GM23338 (cell line): ENCODE measurements around the gene NABP1. TPM values are rescaled to one million over a fixed set of nuclear protein-coding genes. Genes with fewer than 3 reads are reported as not detected.

Experiments used
- ATAC-seq: fragments of 200-7000 bp; cut with Tn5 transposase; 3 replicates; pipeline ENCODE4 v1.9.1; 2020
- DNase-seq: peaks from one replicate; pipeline ENCODE4 v3.0.0-alpha.2; 2015; ENCODE audit warnings: low spot score
- H2AFZ ChIP-seq: fragments of 200-600 bp; sonication (generic); 2 replicates; pipeline ENCODE4 v1.8.0; 2016; ENCODE audit warnings: antibody characterized with exemption, mild to moderate bottlenecking, moderate library complexity
- H3F3A ChIP-seq: fragments of 200-600 bp; sonication (generic); replicated peaks from 2 replicates; pipeline ENCODE4 v1.8.0; 2017; ENCODE audit warnings: antibody characterized with exemption, mixed run types, low read depth
- H3K27ac ChIP-seq: fragments of 200-600 bp; sonication (generic); 2 replicates; pipeline ENCODE4 v1.6.1; 2016; ENCODE audit warnings: low read depth
- H3K27me3 ChIP-seq: fragments of 200-600 bp; sonication (generic); 2 replicates; pipeline ENCODE4 v1.8.0; 2016; ENCODE audit warnings: mild to moderate bottlenecking, mixed run types, moderate library complexity; ENCODE audit not compliant: insufficient read depth
- H3K36me3 ChIP-seq: fragments of 200-600 bp; sonication (generic); 2 replicates; pipeline ENCODE4 v1.8.0; 2016; ENCODE audit warnings: mild to moderate bottlenecking; ENCODE audit not compliant: insufficient read depth
- H3K4me1 ChIP-seq: fragments of 200-600 bp; sonication (generic); 2 replicates; pipeline ENCODE4 v1.8.0; 2016; ENCODE audit warnings: mild to moderate bottlenecking, moderate library complexity; ENCODE audit not compliant: insufficient read depth
- H3K4me2 ChIP-seq: fragments of 200-600 bp; sonication (generic); 2 replicates; pipeline ENCODE4 v1.7.1; 2017; ENCODE audit warnings: mixed run types
- H3K4me3 ChIP-seq: fragments of 200-600 bp; sonication (generic); 2 replicates; pipeline ENCODE4 v1.6.1; 2016; ENCODE audit warnings: mixed run types
- H3K79me2 ChIP-seq: fragments of 200-600 bp; sonication (generic); replicated peaks from 2 replicates; pipeline ENCODE4 v1.8.0; 2017; ENCODE audit warnings: mild to moderate bottlenecking; ENCODE audit not compliant: insufficient read depth
- H3K9me2 ChIP-seq: fragments of 200-600 bp; sonication (generic); 2 replicates; pipeline ENCODE4 v1.8.0; 2017; ENCODE audit not compliant: insufficient read depth
- H4K20me1 ChIP-seq: fragments of 200-600 bp; sonication (generic); replicated peaks from 2 replicates; pipeline ENCODE4 v1.8.0; 2017; ENCODE audit warnings: mild to moderate bottlenecking; ENCODE audit not compliant: insufficient read depth
- H3K27ac Mint-ChIP-seq: 2 replicates; pipeline ENCODE4 v1.8.0; 2020; ENCODE audit warnings: inconsistent platforms, mild to moderate bottlenecking, moderate library complexity, mixed read lengths
- H3K27me3 Mint-ChIP-seq: 3 replicates; pipeline ENCODE4 v1.8.0; 2022; ENCODE audit warnings: low read depth, mild to moderate bottlenecking, moderate library complexity, mixed read lengths, inconsistent platforms; ENCODE audit not compliant: insufficient read depth, poor library complexity
- H3K36me3 Mint-ChIP-seq: 3 replicates; pipeline ENCODE4 v1.8.0; 2021; ENCODE audit warnings: low read depth, mild to moderate bottlenecking, inconsistent platforms, moderate library complexity, mixed read lengths
- H3K4me1 Mint-ChIP-seq: 3 replicates; pipeline ENCODE4 v1.8.0; 2020; ENCODE audit warnings: mild to moderate bottlenecking, inconsistent platforms, mixed read lengths
- H3K4me3 Mint-ChIP-seq: 3 replicates; pipeline ENCODE4 v1.8.0; 2021; ENCODE audit warnings: moderate library complexity, mild to moderate bottlenecking, inconsistent platforms, mixed read lengths
- H3K9me3 Mint-ChIP-seq: 3 replicates; pipeline ENCODE4 v1.8.0; 2020; ENCODE audit warnings: moderate library complexity, mild to moderate bottlenecking, inconsistent platforms, mixed read lengths
- CREB1 ChIP-seq: fragments of 250-450 bp; sonication (Bioruptor Pico); IDR thresholded peaks from 2 replicates; pipeline ENCODE4 v1.5.0; 2020; ENCODE audit warnings: low read depth, mild to moderate bottlenecking, moderate library complexity
- EZH2 ChIP-seq: fragments of 200-600 bp; sonication (generic); IDR thresholded peaks from one replicate; pipeline ENCODE4 v1.8.0; 2017; ENCODE audit warnings: antibody characterized with exemption, mild to moderate bottlenecking, low read depth; ENCODE audit not compliant: unreplicated experiment
- EZH2phosphoT487 ChIP-seq: fragments of 200-600 bp; sonication (generic); IDR thresholded peaks from one replicate; pipeline ENCODE4 v1.8.1; 2018; ENCODE audit warnings: antibody characterized with exemption; ENCODE audit not compliant: unreplicated experiment
- JUNB ChIP-seq: IDR thresholded peaks from one replicate; pipeline ENCODE4 v1.6.1; 2016; ENCODE audit warnings: antibody characterized with exemption; ENCODE audit not compliant: unreplicated experiment
- NANOG ChIP-seq: IDR thresholded peaks from 2 replicates; pipeline ENCODE4 v1.6.1; 2016; ENCODE audit warnings: antibody characterized with exemption, borderline replicate concordance
- POLR2AphosphoS5 ChIP-seq: IDR thresholded peaks from 2 replicates; pipeline ENCODE4 v1.6.1; 2016; ENCODE audit warnings: antibody characterized with exemption, low read depth
- STAT1 ChIP-seq: IDR thresholded peaks from one replicate; pipeline ENCODE4 v1.6.1; 2016; ENCODE audit warnings: antibody characterized with exemption; ENCODE audit not compliant: unreplicated experiment
- ZNF114 ChIP-seq: fragments of 250-450 bp; sonication (Bioruptor Pico); IDR thresholded peaks from 2 replicates; pipeline ENCODE4 v1.5.0; 2020; ENCODE audit warnings: mild to moderate bottlenecking, moderate library complexity
- polyA plus RNA-seq: library from polyadenylated mRNA; unstranded; fragments of >200 nt; fragmentation: Nextera tagmentation; extraction: Ambion mirVana; gene quantifications from 2 replicates; pipeline ENCODE4 v1.2.1, GENCODE V29; 2016
- total RNA-seq: library from RNA; depleted of rRNA; stranded (reverse); fragments of >200 nt; shearing (Covaris generic); gene quantifications from 2 replicates; pipeline ENCODE4 v1.2.3, GENCODE V29; 2014
- TF ChIP-seq, protein P1 (sequence below): IDR thresholded peaks from 2 replicates; pipeline ENCODE4 v1.6.1; 2016; ENCODE audit warnings: antibody characterized with exemption
- TF ChIP-seq, protein P2 (sequence below): IDR thresholded peaks from one replicate; pipeline ENCODE4 v1.6.1; 2018; ENCODE audit warnings: antibody characterized with exemption; ENCODE audit not compliant: unreplicated experiment

The NABP1 gene
- total and polyA plus RNA-seq, 2 experiments from 2014 or later, result 5.2 to 5.6 TPM

GRCh38 chr2:191634791-191635190 lies 43.1 kb upstream of the NABP1 start:
- Mint-ChIP-seq H3K4me3 (no peak overlapping the region), H3K4me1 (peaks cover 18% of the 10 kb centered on the region), H3K36me3 (no peaks in the 10 kb centered on the region), H3K27ac (no peak overlapping the region), H3K9me3 (no peaks in the 10 kb centered on the region), H3K27me3 (peaks cover 3% of the 10 kb centered on the region)
- Histone ChIP-seq H2AFZ (no peak overlapping the region), H3F3A (no peaks in the 10 kb centered on the region), H3K4me1 (peaks cover 18% of the 10 kb centered on the region; the same call in 1 of the 2 replicates), H3K27me3 (no peaks in the 10 kb centered on the region), H3K4me2 (no peak overlapping the region), H3K36me3 (no peaks in the 10 kb centered on the region), H3K79me2 (no peaks in the 10 kb centered on the region), H3K4me3 (no peak overlapping the region), H3K9me2 (peaks cover 6% of the 10 kb centered on the region; the same call in 1 of the 2 replicates), H4K20me1 (no peaks in the 10 kb centered on the region), H3K27ac (no peak overlapping the region)
- TF ChIP-seq ZNF114, result no peak
- TF ChIP-seq POLR2AphosphoS5, result no peak
- no peak for TF ChIP-seq STAT1
- TF ChIP-seq NANOG, result no peak
- TF ChIP-seq, protein P1, sequence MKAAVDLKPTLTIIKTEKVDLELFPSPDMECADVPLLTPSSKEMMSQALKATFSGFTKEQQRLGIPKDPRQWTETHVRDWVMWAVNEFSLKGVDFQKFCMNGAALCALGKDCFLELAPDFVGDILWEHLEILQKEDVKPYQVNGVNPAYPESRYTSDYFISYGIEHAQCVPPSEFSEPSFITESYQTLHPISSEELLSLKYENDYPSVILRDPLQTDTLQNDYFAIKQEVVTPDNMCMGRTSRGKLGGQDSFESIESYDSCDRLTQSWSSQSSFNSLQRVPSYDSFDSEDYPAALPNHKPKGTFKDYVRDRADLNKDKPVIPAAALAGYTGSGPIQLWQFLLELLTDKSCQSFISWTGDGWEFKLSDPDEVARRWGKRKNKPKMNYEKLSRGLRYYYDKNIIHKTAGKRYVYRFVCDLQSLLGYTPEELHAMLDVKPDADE, result no peak
- no peak for ATAC-seq
- DNase-seq, result no peak

DNA sequence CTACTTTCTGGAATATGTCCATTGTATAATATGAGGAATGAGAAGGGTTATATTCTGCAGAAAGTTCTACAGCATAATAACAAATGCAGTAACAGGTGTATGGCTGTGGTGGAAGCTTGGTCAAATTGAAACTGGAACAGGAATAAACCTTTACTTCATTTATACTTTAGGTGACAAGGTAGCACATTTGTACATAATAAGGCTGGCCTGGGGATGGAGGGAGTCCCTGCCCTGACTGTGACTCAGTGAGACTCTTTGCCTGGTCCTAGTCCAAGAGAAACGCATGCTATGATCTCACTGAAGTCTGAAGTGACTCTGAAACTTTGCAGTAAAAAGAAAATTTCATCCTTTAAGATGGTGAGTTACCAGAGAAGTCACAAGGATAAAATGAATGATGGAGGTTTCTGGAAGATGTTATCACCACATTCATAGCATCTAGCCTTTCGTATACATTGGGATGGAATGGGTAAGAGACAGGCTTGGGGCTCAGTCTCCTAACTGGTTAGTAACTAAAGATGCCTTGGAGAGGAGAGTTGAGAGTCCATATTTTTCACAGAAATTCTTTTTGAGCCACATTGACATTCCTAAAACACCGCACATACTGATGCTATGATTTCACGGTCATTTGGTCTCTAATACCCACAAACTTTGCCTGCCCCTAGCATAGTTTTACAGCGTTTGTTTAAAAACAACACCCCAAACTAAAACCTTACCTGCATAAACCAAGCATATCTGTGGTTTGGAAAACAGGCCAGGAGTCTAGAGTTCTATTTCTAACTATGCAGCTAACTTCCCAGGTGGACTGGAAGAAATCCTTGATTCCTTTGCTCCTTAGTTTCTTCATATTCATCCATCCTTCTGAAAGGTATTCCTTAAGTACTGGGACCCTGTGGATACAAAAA lies 42.4 kb upstream of the NABP1 start:
- no peaks in the 10 kb centered on the region for H3K36me3 Mint-ChIP-seq
- no peak overlapping the region for H3K27ac Mint-ChIP-seq
- Histone ChIP-seq H3F3A (no peaks in the 10 kb centered on the region), H4K20me1 (no peaks in the 10 kb centered on the region), H3K4me2 (no peak overlapping the region), H3K4me1 (peaks cover 18% of the 10 kb centered on the region; the same call in 1 of the 2 replicates), H3K79me2 (no peaks in the 10 kb centered on the region), H2AFZ (no peak overlapping the region), H3K4me3 (no peak overlapping the region), H3K9me2 (peaks cover 6% of the 10 kb centered on the region; the same call in 1 of the 2 replicates), H3K27me3 (no peaks in the 10 kb centered on the region), H3K36me3 (no peaks in the 10 kb centered on the region), H3K27ac (no peak overlapping the region)
- H3K4me1 Mint-ChIP-seq, result peaks cover 18% of the 10 kb centered on the region
- H3K9me3 Mint-ChIP-seq, result no peaks in the 10 kb centered on the region
- ATAC-seq (no peak), DNase-seq (no peak)
- H3K4me3 Mint-ChIP-seq, result no peak overlapping the region
- peaks cover 3% of the 10 kb centered on the region for H3K27me3 Mint-ChIP-seq
- TF ChIP-seq, protein P2, sequence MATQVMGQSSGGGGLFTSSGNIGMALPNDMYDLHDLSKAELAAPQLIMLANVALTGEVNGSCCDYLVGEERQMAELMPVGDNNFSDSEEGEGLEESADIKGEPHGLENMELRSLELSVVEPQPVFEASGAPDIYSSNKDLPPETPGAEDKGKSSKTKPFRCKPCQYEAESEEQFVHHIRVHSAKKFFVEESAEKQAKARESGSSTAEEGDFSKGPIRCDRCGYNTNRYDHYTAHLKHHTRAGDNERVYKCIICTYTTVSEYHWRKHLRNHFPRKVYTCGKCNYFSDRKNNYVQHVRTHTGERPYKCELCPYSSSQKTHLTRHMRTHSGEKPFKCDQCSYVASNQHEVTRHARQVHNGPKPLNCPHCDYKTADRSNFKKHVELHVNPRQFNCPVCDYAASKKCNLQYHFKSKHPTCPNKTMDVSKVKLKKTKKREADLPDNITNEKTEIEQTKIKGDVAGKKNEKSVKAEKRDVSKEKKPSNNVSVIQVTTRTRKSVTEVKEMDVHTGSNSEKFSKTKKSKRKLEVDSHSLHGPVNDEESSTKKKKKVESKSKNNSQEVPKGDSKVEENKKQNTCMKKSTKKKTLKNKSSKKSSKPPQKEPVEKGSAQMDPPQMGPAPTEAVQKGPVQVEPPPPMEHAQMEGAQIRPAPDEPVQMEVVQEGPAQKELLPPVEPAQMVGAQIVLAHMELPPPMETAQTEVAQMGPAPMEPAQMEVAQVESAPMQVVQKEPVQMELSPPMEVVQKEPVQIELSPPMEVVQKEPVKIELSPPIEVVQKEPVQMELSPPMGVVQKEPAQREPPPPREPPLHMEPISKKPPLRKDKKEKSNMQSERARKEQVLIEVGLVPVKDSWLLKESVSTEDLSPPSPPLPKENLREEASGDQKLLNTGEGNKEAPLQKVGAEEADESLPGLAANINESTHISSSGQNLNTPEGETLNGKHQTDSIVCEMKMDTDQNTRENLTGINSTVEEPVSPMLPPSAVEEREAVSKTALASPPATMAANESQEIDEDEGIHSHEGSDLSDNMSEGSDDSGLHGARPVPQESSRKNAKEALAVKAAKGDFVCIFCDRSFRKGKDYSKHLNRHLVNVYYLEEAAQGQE, result no peak
- TF ChIP-seq EZH2 (no peak), ZNF114 (no peak), EZH2phosphoT487 (no peak), CREB1 (CRISPR knock-in tag) (no peak), JUNB (no peak), STAT1 (no peak)
